Epidermal melanocyte (primary cell): ENCODE data around the gene MAGI2.
"Not testable (repeated sequence)": the region's sequence is repeated elsewhere in the genome, so short reads cannot be mapped to it uniquely, and the experiment has no call there.

Experiments used
- DNase-seq: peaks from one replicate; pipeline ENCODE4 v3.0.0; 2011; ENCODE audit warnings: low spot score; ENCODE audit not compliant: insufficient read length

Gene MAGI2

DNA sequence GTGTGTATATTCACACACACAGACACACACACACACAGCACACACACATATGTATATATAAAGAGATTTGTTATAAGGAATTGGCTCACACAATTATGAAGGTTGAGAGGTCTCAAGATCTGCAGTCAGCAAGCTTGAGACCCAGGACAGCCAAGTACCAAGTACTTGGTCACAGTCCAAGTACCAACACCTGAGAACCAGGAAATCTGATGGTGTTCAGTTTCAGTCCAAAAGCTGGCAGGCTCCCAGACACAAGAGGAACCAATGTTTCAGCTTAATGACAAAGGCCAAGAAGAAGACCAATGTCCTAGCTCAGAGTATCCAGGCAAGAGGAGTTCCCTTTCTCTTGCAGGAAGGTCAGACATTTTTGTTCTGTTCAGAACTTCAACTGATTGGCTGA is 780.2 kb downstream of the MAGI2 start:
- DNase-seq, result no peak

DNA sequence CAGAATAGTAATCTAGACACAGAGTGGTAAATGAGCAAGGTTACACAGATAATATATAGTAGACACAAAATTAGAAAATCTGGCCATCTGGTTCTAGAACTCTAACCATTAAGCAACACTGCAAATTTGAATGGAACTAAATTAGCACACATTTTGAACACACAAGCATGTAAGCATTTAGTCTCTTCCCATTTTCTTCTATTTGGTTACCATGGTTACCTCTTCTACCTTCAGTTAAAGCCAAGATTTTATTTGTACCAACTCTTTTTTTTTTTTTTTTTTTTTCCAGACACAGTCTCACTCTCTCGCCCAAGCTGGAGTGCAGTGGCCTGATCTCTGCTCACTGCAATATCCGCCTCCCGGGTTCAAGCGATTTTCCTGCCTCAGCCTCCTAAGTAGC is 790.5 kb downstream of the MAGI2 start:
- DNase-seq, result no peak

DNA sequence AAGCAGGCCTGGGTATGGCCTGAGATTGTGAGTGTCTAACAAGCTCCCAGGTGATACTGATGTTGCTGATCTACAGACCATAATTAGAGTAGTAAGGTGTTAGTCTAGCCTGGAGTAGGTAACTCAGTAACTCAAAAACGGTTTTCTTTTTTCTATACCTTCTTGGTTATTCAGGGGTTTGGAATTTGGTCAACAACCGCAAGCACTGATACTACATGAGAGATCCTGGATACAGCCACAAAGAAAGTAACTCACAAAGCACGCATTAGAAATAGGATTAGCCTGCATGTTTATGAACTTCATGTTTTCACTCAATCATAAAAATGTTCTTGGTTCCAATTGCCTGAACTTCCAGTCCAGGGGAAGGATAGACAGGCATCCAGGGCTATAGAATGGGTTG is 803.5 kb downstream of the MAGI2 start:
- no peak for DNase-seq

DNA sequence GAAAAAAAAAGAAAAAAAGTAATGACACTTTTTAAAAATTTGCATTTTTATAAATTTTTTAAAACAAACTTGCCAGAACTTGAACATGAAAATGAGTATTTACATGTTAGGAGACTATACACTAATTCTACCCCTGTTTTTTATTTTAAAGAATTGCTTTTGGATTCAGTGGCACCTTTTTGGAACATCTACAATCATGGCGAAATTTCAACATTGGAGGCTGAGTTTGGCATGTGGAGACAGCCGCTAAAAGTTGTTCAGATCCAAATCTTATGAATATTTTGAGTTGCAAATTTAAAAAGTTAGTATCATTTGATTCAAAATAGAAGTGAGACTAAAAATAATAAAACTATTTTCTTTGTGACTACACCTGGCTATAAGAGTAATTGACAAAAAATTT is 804.2 kb downstream of the MAGI2 start:
- no peak for DNase-seq

DNA sequence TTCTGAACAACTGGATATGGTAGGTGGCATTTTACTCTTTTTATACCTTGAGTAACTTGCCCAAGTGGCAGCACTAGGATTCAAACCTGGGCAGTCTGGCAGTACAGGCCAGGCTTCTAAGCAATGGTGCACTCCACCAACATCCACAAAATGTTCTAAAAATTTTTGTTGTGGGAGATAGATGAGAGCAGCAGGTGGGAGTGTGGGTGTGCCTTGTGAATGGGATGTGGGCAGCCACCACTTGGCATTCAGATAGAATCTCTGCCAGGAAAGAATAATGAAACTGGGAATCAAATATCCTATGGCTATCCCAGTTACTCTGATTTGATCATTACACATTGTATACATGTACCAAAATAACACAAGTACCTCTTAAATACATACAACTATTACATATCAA is 810.7 kb downstream of the MAGI2 start:
- no peak for DNase-seq

DNA sequence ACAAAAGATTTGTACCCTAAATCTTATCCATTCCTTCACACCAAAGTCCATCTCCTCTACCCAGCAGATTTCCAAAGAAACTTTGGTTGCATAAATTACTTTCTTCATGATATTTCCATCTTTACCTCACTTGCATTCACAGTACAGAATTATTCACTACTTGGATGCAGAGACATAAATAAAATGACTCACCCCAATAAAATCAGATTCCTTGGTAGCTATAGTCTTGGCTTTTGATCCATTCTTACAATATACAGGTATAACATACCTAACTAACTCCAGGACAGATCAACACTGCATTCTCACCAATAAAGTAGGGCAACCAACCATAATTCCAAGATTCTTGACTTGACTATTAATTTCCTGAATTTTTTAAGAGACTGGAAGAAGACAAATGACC is 815.1 kb downstream of the MAGI2 start:
- no peak for DNase-seq

DNA sequence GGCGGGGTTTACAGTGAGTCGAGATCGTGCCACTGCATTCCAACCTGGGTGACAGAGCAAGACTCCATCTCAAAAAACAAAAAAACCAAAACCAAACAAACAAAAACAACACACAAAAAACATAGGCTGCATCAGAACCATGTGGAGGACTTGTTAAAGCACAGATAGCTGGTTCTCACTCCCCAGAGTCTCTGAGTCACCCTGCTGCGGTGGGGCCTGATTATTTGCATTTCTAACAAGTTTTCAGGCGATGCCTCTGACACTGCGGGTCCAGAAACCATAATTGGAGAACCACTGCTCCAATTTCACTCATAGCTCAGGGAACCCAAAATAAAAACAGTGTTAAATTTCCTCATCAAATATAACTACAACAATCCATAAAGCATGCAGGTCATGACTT is 816.7 kb downstream of the MAGI2 start:
- no peak for DNase-seq

DNA sequence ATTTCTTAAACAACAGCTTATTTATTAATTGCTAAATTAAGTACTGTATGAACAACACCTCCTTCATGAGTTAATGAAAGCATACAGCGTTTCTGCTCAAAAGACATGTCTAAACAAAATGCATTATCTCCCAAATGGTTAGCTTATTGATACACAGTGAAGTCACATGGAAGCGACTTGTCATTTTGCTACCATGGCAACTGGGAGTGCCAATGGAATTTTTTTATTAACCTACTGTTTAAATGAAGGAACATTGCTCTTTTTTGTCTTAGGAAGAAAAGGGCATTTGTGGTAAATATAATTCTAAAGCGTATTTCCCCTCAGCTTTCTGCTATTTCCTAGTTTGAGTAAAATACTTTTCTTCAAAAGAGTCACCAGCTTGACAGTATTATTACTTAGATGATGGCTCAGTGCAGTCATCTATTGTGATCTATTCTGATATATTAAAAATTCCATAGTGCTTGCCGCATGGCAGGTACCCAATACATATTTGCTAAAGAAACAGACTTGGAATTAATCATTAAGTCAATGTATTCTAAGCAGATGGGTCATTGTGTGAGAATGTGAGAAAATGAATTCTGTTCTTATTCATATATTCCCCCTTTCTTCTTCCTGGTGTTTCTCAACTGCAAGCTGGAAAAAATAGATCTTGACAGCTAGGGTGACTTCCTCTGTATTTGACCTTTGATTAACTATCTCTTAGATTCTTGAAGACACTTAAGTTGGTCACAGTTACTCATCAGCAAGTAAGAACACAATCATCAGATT is 818.3 kb downstream of the MAGI2 start:
- no peak for DNase-seq

DNA sequence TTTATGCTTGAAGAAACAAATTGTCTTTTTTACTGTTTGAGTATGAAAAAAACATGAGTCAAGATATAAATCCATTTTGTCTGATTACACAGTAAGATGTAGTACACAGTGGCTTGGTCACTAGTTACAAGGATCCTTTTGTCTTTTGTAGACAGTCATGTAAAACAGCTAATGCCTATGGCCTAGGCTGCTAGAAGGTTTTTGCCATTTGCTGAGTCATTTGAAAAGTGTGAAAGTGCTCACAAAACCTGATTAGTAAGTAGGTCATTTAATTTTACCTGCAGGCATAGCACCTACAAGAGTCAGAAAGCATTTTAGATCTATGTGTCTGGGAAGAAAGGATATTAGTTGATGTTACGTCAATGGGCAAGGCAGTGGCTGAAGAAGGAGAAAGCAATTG is 819.4 kb downstream of the MAGI2 start:
- no peak for DNase-seq

DNA sequence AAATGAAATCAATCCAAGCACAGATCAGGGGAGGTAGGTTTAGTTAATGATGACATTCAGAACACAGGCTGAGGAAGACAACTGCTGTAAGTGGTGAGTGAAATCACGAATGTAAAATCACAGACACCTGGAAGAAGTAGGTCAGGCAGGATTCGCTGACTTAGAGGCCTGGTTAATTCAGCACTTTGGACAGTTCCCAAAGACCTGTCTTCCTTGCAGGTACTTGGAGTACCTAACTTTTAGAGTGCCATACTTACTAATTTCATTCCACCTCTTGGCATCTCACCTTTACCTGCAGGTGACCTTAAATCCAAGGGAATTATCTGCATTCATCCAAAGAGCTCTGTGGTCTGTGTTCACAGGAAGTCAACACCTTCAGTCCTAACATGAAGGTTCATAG is 832.5 kb downstream of the MAGI2 start:
- DNase-seq, result no peak

DNA sequence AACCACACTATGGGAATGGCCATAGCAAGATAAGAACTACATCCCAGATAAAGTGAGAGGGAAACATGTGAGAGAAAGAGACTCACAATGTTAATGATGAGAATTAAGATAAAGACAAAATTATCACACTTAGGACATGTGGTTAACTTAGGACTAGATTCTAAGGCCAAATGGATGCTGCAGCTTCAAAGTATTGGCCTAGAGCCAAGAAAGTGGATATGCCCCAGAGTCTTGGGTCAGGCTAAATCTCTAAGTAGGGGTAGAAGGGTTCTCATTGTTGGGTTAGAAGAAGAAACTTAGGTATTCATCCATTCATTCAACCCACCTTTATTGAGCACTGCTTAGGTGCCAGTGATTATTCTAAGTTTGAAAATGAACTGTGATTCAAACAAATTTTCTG is 836.9 kb downstream of the MAGI2 start:
- DNase-seq, result no peak

DNA sequence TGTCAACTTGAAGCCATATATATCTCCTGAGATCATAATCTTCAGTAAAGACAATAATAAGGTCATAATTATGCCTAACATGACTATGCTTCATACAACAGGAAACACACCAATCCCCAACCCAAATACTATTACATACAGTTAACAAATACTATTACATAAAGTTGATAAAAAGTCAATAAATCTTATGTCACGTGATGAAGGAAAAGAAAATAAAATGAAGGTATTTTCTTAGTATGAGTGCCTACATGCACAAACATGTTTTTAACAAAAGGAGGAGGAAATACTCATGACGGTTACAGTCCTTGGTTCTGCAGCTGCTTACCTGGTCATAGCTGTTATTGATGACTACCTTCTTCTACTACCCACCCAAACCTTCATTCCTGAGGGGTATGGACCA is 844.2 kb downstream of the MAGI2 start:
- DNase-seq, result no peak

DNA sequence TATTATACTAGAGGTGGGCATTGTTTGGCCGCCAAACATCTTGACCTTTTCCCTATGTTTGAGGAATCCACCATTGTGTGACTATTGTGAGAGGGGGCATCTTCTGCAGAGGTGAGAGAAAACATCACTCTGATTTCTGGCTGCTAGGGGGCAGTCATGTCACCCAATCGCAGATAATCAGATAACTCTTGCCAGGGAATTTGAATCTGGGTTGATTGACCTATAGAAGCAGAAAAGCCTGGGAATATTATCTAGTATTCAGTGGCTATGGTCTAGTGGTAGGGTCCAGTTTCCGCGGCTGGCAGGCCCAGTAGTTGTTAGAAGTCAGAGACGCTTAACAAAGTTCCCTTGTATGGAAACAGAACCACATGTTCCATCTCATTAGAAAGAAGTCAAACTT is 846.4 kb downstream of the MAGI2 start:
- no peak for DNase-seq

DNA sequence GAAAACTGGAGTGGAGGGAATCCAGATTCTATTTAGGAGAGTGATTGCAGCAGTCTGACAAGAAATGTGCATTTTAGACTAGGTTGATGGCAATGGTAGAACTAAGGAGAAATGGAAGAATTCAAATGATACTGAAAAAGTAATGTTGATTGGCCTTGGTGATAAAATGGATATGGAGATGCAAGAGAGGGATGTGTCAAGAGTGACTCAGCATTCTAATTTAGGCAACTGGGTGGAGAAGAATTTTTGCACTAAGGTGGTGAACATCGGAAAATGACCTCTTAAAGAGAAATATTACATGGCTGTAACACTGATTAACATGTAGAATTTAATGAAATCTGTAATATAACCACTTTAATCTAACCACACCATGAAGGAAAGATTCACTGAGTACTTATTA is 848.3 kb downstream of the MAGI2 start:
- DNase-seq, result no peak

DNA sequence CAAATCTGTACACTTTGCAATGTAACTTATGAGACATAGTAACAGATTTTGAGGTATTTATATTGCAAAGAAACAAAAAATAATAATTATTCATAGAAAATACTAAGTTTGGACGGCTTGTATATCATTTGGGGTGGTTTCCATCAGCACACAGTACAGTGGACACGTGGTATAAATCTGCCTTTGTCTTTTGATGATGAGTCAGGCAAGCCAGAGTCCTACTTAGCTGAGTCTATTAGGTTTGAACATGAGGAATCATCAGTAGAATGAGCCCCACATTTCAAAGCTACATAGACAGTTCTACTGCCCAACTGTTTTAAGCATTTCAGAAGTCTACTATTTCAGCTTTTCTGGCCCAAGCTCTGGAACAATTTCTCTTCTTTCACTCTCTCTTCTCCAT is 851.7 kb downstream of the MAGI2 start:
- DNase-seq, result no peak

DNA sequence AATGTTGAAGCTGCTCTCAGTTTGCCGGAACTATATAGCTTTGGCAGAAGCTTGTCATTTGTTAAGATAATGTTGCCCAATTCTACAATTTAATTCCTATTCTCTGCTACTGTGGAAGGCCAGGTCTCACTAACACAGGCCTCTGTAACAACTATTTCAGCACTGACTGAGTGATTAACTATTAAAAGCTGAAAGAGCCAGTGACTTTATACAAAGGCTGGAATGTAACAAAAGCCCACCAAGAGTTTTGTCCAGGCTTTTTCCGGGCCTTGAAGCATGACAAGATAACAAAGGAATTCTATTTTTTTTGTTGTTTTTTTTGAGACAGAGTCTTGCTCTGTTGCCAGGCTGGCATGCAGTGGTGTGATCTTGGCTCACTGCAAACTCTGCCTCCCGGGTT is 859.3 kb downstream of the MAGI2 start:
- DNase-seq, result no peak

DNA sequence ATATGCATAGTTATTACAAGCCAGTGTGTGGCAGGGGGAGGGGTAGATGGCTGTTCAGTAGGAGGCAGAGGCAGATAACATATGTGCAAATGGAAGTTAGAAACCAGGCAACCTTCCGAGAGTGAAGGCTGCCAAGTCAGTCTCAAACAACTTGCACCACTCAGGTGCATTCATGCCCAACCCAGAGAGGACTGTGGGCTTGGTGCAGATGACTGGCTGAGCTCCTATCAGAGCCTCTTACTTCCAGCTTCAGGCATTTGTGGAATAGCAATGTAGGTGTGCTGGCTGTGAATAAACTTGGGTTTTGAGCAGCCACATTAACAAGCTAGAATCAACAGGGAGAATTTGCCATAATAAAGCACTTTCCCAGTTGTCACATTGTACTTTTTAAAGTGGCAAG is 865.1 kb downstream of the MAGI2 start:
- DNase-seq, result no peak

DNA sequence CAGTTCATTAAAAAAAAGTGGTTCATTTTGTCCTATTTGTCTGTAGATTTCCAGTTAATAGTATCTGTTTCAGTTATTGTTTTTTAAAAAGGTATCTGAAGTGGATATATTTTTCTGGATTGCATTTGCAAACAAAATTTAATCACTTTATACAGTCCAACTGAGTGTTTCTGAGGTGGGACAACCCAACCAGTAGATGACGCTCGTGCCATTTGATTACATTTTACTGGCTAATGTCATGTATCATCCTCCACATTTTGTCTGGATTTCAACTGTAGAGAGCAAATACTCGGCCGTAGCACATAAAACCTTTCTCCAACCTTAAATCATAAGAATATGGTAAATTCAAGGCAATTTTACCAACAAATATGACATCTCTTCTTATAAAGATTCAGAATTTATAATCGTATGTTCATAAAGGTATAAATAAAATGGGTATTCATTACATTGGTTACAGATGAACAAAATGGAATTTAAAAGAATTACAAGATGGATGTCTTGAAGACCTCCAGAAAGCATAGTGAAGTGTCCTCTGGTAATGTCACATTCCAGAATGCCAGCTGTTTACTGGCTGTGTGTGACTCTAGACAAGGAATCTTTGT is 865.9 kb downstream of the MAGI2 start:
- DNase-seq, result no peak

DNA sequence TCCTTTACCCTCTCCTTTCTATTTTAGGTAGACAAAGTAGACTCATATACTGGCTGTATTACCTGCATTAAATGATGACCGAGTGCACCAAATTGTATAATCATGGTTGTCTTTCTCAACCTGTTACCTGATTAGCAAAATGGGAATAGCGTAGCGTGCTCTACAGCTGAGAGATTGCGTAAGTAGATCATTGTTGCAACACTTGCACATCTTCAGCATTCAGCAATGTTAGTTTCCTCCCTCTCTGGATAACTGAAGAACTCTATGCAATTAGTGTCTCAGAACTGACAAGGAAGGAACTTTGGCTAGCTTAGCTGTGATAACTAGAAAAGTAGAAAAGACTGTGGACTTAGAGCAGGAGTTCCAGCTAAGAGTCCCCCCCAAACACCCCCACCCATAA is 867.5 kb downstream of the MAGI2 start:
- DNase-seq, result no peak

DNA sequence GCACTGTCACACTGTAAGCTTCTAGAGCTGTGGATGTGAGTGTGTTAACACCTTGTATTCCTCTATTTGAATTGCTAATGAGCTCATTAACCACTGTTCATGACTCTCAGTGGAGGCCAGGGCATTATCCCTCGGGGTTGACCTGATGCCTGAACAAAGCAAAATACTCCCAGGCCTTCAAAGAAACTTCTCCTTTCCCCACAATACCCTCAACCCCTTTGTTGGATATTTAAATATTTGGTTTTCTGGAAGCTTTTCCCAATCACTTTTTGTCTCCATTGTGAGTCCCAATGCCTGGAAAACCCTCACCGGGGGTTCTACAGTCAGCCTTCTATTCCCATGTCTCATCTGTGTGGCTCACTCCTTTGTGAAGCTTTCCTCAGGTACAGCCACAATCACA is 874.8 kb downstream of the MAGI2 start:
- no peak for DNase-seq

DNA sequence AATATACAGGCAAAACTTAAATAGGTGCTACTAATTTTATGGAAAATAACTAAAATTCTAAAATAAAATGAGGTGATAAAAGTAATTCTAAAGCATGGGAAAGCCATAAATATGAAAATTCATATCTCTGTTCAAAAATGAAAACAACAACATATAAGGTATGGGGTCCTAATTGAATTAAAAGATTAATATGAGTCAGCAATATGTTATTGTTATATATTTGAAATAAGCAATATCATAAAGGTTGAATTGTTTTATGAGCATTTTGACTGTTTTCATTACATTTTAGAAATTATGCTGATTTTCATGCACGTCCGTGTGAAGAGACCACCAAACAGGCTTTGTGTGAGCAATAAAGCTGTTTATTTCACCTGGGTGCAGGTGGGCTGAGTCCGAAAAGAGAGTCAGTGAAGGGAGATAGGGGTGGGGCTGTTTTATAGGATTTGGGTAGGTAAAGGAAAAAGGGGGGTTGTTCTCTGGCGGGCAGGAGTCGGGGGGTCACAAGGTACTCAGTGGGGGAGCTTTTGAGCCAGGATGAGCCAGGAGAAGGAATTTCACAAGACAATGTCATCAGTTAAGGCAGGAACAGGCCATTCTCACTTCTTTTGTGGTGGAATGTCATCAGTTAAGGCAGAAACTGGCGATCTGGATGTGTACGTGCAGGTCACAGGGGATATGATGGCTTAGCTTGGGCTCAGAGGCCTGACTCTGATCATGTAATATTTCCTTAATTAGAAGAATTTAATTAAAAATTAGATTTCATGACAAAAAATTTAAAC is 876.1 kb downstream of the MAGI2 start:
- DNase-seq, result not testable (repeated sequence)

DNA sequence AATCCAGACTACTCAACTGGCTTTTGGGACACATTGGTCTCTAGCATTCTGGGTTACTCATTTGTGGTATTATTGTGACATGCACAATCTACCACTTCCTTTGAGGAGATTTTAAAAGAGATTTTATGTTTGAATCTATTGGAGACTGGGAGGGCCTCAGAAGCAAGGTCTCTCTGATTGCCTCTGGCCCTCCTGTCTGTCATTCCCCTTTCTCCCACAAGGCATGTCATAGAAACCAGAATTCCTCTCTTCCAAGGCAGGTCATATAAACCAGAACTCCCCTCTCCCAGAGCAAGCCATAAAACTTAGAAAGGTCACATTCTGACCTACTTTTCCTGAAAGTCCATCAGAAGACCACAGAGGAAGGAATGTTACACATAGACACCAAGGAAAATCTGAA is 877.2 kb downstream of the MAGI2 start:
- no peak for DNase-seq

DNA sequence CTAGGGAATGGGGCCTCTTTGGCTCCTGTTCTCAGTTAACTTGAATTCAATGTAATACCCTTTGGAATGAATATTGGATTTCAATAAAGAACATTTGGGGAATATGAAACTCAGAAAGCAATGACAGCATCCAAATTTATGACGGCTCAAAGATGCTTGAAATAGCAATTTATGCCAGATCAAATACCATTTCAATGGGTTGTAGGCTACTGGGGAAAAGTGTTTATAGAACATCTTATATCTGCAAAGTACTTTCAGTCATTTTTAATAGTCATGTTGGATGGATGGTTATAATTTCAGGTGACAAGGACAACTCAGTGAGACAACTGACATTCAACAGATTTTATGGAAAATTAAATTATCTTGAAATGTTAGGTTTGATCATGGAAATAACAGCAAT is 882.2 kb downstream of the MAGI2 start:
- DNase-seq, result no peak
